GM12878 (cell line): ENCODE results near the gene TXNRD3. TPM values are rescaled to one million over a fixed set of nuclear protein-coding genes. Genes with fewer than 3 reads are reported as not detected.

Experiments used
- ATAC-seq: fragments of 200-7000 bp; cut with Tn5 transposase; 3 replicates; pipeline ENCODE4 v1.9.1; 2020; ENCODE audit warnings: mild to moderate bottlenecking, moderate library complexity
- BruUV-seq: library from RNA; stranded (reverse); fragments of 400-500 nt; replicated peaks from 2 replicates; lab custom pipeline; 2021; lab: Mats Ljungman, UMichigan
- CTCF ChIA-PET: fragments of 300-600 bp; sonication (Branson Sonifier 250); formaldehyde crosslinking; extraction: SDS; loops from one replicate; lab custom pipeline; 2021; ENCODE audit warnings: inconsistent platforms; lab: Yijun Ruan, JAX
- POLR2A ChIA-PET: fragments of 350-600 bp; formaldehyde crosslinking; extraction: SDS; loops from one replicate; lab custom pipeline; 2021; ENCODE audit warnings: inconsistent platforms; lab: Charles Lee
- RAD21 ChIA-PET: fragments of 300-600 bp; sonication (Branson Sonifier 250); formaldehyde crosslinking; loops from one replicate; lab custom pipeline; 2023; ENCODE audit warnings: antibody characterized with exemption; ENCODE audit not compliant: unreplicated experiment; lab: Charles Lee
- SMC1A ChIA-PET: fragments of 300-600 bp; sonication (Branson Sonifier 250); formaldehyde crosslinking; loops from one replicate; lab custom pipeline; 2023; ENCODE audit not compliant: unreplicated experiment, uncharacterized antibody; lab: Charles Lee
- DNase-seq: peaks from one replicate; pipeline ENCODE4 v3.0.0-alpha.2; 2011; ENCODE audit warnings: low read depth, low spot score
- FAIRE-seq: peaks from 3 replicates; lab custom pipeline; 2011; peaks lifted over from hg19 to GRCh38; lab: Jason Lieb, UNC
- H2AFZ ChIP-seq: 2 replicates; pipeline ENCODE4 v1.6.0; 2011; ENCODE audit warnings: low read depth, low read length, control low read depth; ENCODE audit not compliant: control insufficient read depth
- H3K27ac ChIP-seq: 2 replicates; pipeline ENCODE4 v1.5.1; 2011; ENCODE audit warnings: control low read depth; ENCODE audit not compliant: control insufficient read depth, insufficient read depth
- H3K27me3 ChIP-seq, 2 experiments: replicated peaks in 1 of 2; 2 replicates each; pipeline versions ENCODE4 v1.6.0 to v1.6.1; 2011; ENCODE audit warnings: low read length in 1 of 2; ENCODE audit not compliant: control insufficient read depth in 2 of 2, insufficient read depth in 2 of 2
- H3K36me3 ChIP-seq, 2 experiments: 2 replicates each; pipeline ENCODE4 v1.5.1; 2011; ENCODE audit warnings: low read length in 1 of 2; ENCODE audit not compliant: control insufficient read depth in 2 of 2, insufficient read depth in 2 of 2
- H3K4me1 ChIP-seq: 2 replicates; pipeline ENCODE4 v1.6.1; 2011; ENCODE audit warnings: mild to moderate bottlenecking, low read length, moderate library complexity, mixed read lengths; ENCODE audit not compliant: control insufficient read depth, insufficient read depth
- H3K4me2 ChIP-seq: 2 replicates; pipeline ENCODE4 v1.6.0; 2011; ENCODE audit warnings: control low read depth; ENCODE audit not compliant: control insufficient read depth, insufficient read depth
- H3K4me3 ChIP-seq: fragments of 200-600 bp; sonication (generic); 2 replicates; pipeline ENCODE4 v1.5.1; 2016
- H3K79me2 ChIP-seq: 2 replicates; pipeline ENCODE4 v1.6.0; 2011; ENCODE audit warnings: low read length; ENCODE audit not compliant: control insufficient read depth, insufficient read depth
- H3K9ac ChIP-seq: 2 replicates; pipeline ENCODE4 v1.8.0; 2011; ENCODE audit warnings: low read length, control low read depth, mixed read lengths; ENCODE audit not compliant: control insufficient read depth, insufficient read depth
- H3K9me3 ChIP-seq: replicated peaks from 3 replicates; pipeline ENCODE4 v1.5.1; 2011; ENCODE audit warnings: mild to moderate bottlenecking, low read length; ENCODE audit not compliant: control insufficient read depth, insufficient read depth
- H4K20me1 ChIP-seq: 2 replicates; pipeline ENCODE4 v1.6.0; 2011; ENCODE audit not compliant: control insufficient read depth, insufficient read depth
- BCL11A ChIP-seq: IDR thresholded peaks from 2 replicates; pipeline ENCODE4 v1.6.1; 2011; ENCODE audit warnings: low read depth, low read length
- BRCA1 ChIP-seq: IDR thresholded peaks from 2 replicates; pipeline ENCODE4 v1.6.1; 2011; ENCODE audit warnings: low read depth, low read length, improper control_type of control experiment
- CHD4 ChIP-seq: fragments of 200-600 bp; sonication (generic); IDR thresholded peaks from 2 replicates; pipeline ENCODE4 v1.6.1; 2016; ENCODE audit warnings: mild to moderate bottlenecking
- ESRRA ChIP-seq: IDR thresholded peaks from 2 replicates; pipeline ENCODE4 v1.6.1; 2012; ENCODE audit warnings: mild to moderate bottlenecking, low read length, improper control_type of control experiment
- ETV6 ChIP-seq, 2 experiments: fragments of 450-650 bp in 1 of 2; IDR thresholded peaks in 1 of 2; conservative IDR thresholded peaks in 1 of 2; 2 replicates each; pipeline ENCODE4 v1.6.1; 2014; ENCODE audit warnings: antibody characterized with exemption in 1 of 2, borderline replicate concordance in 1 of 2, low read depth in 1 of 2, mild to moderate bottlenecking in 1 of 2, moderate library complexity in 1 of 2
- EZH2 ChIP-seq: IDR thresholded peaks from 2 replicates; pipeline ENCODE4 v1.6.1; 2012; ENCODE audit warnings: low read depth, mild to moderate bottlenecking, control low read depth, inconsistent platforms, low read length, borderline replicate concordance; ENCODE audit not compliant: control insufficient read depth
- FOXK2 ChIP-seq: fragments of 450-650 bp; IDR thresholded peaks from 2 replicates; pipeline ENCODE4 v1.6.1; 2017; ENCODE audit warnings: mild to moderate bottlenecking, moderate library complexity
- RELA ChIP-seq: fragments of 450-650 bp; IDR thresholded peaks from 2 replicates; pipeline ENCODE4 v1.8.0; 2014; ENCODE audit warnings: borderline replicate concordance; ENCODE audit not compliant: partially characterized antibody
- RFX5 ChIP-seq: IDR thresholded peaks from 2 replicates; pipeline ENCODE4 v1.6.1; 2011; ENCODE audit warnings: low read depth, low read length, improper control_type of control experiment
- STAT1 ChIP-seq: fragments of 450-650 bp; conservative IDR thresholded peaks from 2 replicates; pipeline ENCODE4 v1.6.1; 2014; ENCODE audit warnings: antibody characterized with exemption, mild to moderate bottlenecking
- TCF3 ChIP-seq: IDR thresholded peaks from 2 replicates; pipeline ENCODE4 v1.6.1; 2012; ENCODE audit warnings: low read depth, mild to moderate bottlenecking, low read length, borderline replicate concordance; ENCODE audit not compliant: insufficient read depth
- ZNF217 ChIP-seq: fragments of 450-650 bp; IDR thresholded peaks from 2 replicates; pipeline ENCODE4 v1.6.1; 2017; ENCODE audit warnings: antibody characterized with exemption, mild to moderate bottlenecking
- WGBS: methylation state at CpG from one replicate; pipeline ENCODE4 v1.1.6; 2016; ENCODE audit warnings: low lambda C conversion rate; ENCODE audit not compliant: insufficient replicate concordance, insufficient coverage; ENCODE audit errors: missing lambda C conversion rate; 5-methylcytosine and 5-hydroxymethylcytosine counted together
- in situ Hi-C: fragments of 300-500 bp; cut with MboI; formaldehyde crosslinking; loops from 9 replicates; pipeline ENCODE4 v1.14.3; 2018; ENCODE audit warnings: mixed read lengths
- intact Hi-C: fragments of 100-400 bp; cut with micrococcal nuclease; formaldehyde crosslinking; loops from one replicate; pipeline ENCODE4 v1.14.2; 2022; ENCODE audit not compliant: unreplicated experiment
- polyA plus RNA-seq, 11 experiments: library from polyadenylated mRNA; depleted of rRNA in 4 of 11; unstranded in 6 of 11; stranded (reverse) in 5 of 11; fragments of >200 nt; fragmentation: Nextera tagmentation in 4 of 11; fragmentation: Illumina TruSeq in 1 of 11; extraction: Ambion mirVana in 4 of 11; extraction: Trizol in 1 of 11; gene quantifications; 1 replicate in 1 of 11; 2 replicates in 10 of 11; pipeline versions ENCODE4 v1.2.1 to v1.2.3, GENCODE V29; 2011 to 2016; ENCODE audit warnings: inconsistent platforms in 2 of 11, missing spikeins in 2 of 11, low read depth in 1 of 11
- total RNA-seq, 4 experiments: library from RNA; depleted of rRNA in 3 of 4; stranded (reverse); fragments of >200 nt in 3 of 4; fragmentation: Illumina TruSeq in 1 of 4; extraction: Trizol in 1 of 4; gene quantifications; 2 replicates each; pipeline versions ENCODE4 v1.2.1 to v1.2.3, GENCODE V29; 2013 to 2021
- TF ChIP-seq, protein P1 (sequence below): fragments of 450-650 bp; IDR thresholded peaks from 2 replicates; pipeline ENCODE4 v1.6.1; 2017; ENCODE audit warnings: antibody characterized with exemption, mild to moderate bottlenecking, moderate library complexity
- TF ChIP-seq, protein P2 (sequence below): IDR thresholded peaks from 2 replicates; pipeline ENCODE4 v1.6.1; 2012; ENCODE audit warnings: low read depth, low read length, improper control_type of control experiment
- TF ChIP-seq, protein P3 (sequence below): fragments of 450-650 bp; IDR thresholded peaks from 2 replicates; pipeline ENCODE4 v1.6.1; 2017; ENCODE audit warnings: mild to moderate bottlenecking

The TXNRD3 gene
- total and polyA plus RNA-seq, 10 of the 15 experiments (the other 5 are each of a cell fraction or from before 2014, with no cell fraction given) = not detected

DNA sequence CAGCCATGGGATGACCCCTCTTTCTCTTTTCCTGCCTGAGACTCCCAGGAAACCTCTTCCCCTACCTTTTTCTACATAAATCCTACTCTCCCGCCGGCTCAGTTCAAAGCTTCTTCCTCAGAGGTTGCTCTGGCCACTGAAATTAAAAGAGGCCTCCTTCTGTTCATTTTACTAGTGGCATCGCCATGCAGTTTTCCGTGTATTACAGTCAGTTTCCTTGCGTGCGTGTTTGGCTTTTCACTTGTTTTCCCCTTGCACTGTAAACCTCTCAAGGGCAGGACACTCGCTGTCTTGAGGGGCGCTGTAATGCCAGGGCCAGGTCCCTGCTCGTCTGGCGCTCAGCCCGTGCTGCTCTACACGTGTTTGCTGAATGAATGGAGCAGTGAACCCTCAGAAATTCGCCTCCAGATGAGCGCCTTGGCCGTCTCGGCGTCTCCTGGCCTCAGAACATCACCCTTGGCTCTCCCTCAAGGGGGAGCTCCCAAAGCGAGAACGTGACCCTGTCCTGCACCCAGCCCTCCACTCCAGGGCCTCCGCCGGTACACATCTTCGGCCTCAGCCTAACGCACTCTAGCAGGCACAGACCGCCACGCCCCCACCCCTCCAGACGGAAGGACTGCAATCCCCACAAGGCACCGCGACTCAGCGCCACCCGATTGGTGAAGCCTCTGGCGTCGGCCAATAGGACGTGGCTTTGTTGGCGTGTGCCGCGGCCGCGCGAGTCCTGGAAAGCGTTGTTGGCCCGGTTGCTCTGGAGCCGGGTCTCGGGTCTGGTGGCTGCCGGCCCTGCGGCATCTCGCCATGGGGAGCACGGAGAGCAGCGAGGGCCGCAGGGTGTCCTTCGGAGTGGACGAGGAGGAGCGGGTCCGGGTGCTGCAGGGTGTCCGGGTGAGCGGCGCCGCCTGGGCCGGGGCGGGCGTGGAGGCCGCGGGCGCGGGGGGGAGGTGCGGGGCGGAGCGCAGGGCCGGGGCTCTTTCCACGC lies 48.9 kb upstream of the TXNRD3 start, which contains the start of gene CHCHD6:
CHCHD6 (plus strand) TSS at position 729 of the 982 bp plus-strand sequence; CDS start at position 802, 73 bp downstream.
- POLR2A ChIA-PET = no interaction called here
- 7% methylated on average over 50 of the region's 69 CpGs for WGBS
- SMC1A ChIA-PET = no interaction called here
- Histone ChIP-seq H4K20me1 (no peaks in the 10 kb centered on the region), H3K4me2 (peak within 1 kb of the TSS; percentile 68), H2AFZ (peak within 1 kb of the TSS; percentile 95), H3K36me3 (no peaks in the 10 kb centered on the region), H3K79me2 (no peaks in the 10 kb centered on the region), H3K4me3 (peak within 1 kb of the TSS; percentile 91), H3K4me1 (peaks cover 2% of the 10 kb centered on the region; the same call in 1 of the 2 replicates), H3K9me3 (no peaks in the 10 kb centered on the region), H3K27me3 (no peaks in the 10 kb centered on the region; a peak in 2 of 4 replicates), H3K9ac (peak within 1 kb of the TSS; percentile 40), H3K27ac (no peak within 1 kb of the TSS)
- no TSS peak for BruUV-seq
- DNase-seq = peak; percentile 76
- CTCF ChIA-PET = interaction anchor here (0.7 to 2.6 kb wide), 3 partner anchors 25 to 358 kb away, joined by 3 to 9 read pairs (median 3); no protein-coding TSS in a partner anchor
- intact Hi-C loops = no loop called here
- in situ Hi-C loops = no loop called here
- RAD21 ChIA-PET = no interaction called here
- peak; percentile 86 for FAIRE-seq
- peak; percentile 99 for ATAC-seq
- TF ChIP-seq CHD4 = no peak
- TF ChIP-seq ETV6 (conservative IDR thresholded peaks at IDR 0.05 in 1 of 2, IDR thresholded peaks at IDR 0.05 in 1 of 2; ENCODE audit: borderline replicate concordance in 1 of 2, low read depth in 1 of 2) = no peak
- no peak for TF ChIP-seq ESRRA
- TF ChIP-seq, protein P1, sequence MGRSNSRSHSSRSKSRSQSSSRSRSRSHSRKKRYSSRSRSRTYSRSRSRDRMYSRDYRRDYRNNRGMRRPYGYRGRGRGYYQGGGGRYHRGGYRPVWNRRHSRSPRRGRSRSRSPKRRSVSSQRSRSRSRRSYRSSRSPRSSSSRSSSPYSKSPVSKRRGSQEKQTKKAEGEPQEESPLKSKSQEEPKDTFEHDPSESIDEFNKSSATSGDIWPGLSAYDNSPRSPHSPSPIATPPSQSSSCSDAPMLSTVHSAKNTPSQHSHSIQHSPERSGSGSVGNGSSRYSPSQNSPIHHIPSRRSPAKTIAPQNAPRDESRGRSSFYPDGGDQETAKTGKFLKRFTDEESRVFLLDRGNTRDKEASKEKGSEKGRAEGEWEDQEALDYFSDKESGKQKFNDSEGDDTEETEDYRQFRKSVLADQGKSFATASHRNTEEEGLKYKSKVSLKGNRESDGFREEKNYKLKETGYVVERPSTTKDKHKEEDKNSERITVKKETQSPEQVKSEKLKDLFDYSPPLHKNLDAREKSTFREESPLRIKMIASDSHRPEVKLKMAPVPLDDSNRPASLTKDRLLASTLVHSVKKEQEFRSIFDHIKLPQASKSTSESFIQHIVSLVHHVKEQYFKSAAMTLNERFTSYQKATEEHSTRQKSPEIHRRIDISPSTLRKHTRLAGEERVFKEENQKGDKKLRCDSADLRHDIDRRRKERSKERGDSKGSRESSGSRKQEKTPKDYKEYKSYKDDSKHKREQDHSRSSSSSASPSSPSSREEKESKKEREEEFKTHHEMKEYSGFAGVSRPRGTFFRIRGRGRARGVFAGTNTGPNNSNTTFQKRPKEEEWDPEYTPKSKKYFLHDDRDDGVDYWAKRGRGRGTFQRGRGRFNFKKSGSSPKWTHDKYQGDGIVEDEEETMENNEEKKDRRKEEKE = no peak
- no peak for TF ChIP-seq RFX5
- TF ChIP-seq STAT1 = peak; percentile 69; the same call in 1 of the 2 replicates
- TF ChIP-seq ZNF217 = no peak
- no peak for TF ChIP-seq BCL11A
- TF ChIP-seq, protein P2, sequence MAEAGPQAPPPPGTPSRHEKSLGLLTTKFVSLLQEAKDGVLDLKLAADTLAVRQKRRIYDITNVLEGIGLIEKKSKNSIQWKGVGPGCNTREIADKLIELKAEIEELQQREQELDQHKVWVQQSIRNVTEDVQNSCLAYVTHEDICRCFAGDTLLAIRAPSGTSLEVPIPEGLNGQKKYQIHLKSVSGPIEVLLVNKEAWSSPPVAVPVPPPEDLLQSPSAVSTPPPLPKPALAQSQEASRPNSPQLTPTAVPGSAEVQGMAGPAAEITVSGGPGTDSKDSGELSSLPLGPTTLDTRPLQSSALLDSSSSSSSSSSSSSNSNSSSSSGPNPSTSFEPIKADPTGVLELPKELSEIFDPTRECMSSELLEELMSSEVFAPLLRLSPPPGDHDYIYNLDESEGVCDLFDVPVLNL = 0 out of 2 replicates have a peak, but pooled peaks have one; percentile 3
- TF ChIP-seq, protein P3, sequence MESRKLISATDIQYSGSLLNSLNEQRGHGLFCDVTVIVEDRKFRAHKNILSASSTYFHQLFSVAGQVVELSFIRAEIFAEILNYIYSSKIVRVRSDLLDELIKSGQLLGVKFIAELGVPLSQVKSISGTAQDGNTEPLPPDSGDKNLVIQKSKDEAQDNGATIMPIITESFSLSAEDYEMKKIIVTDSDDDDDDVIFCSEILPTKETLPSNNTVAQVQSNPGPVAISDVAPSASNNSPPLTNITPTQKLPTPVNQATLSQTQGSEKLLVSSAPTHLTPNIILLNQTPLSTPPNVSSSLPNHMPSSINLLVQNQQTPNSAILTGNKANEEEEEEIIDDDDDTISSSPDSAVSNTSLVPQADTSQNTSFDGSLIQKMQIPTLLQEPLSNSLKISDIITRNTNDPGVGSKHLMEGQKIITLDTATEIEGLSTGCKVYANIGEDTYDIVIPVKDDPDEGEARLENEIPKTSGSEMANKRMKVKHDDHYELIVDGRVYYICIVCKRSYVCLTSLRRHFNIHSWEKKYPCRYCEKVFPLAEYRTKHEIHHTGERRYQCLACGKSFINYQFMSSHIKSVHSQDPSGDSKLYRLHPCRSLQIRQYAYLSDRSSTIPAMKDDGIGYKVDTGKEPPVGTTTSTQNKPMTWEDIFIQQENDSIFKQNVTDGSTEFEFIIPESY = no peak
- TF ChIP-seq RELA = peak; percentile 28
- TF ChIP-seq FOXK2 = no peak
- no peak for TF ChIP-seq EZH2
- TF ChIP-seq TCF3 = no peak
- TF ChIP-seq BRCA1 = no peak
